Stimulated activated CD4-positive, alpha-beta T cell treated with anti-CD3 and anti-CD28 coated beads, Interleukin-1b, Interleukin-23, amount 100 ng/mL, for 4 hours (primary cell): Measurements from ENCODE around the gene IFNA13.
"Not testable (repeated sequence)": the region's sequence is repeated elsewhere in the genome, so short reads cannot be mapped to it uniquely, and the experiment has no call there.

Experiments used
- DNase-seq, 2 donors: peaks; one replicate each; pipeline ENCODE4 v3.0.0-alpha.2; 2020; ENCODE audit warnings: low read depth in 2 of 2

IFNA13 gene

GRCh38 chr9:21367957-21368356, at the start of gene IFNA13:
Gene IFNA13 (minus strand): TSS chr9:21368057. CDS start chr9:21368010, 47 bp downstream.
- DNase-seq: no peak

- DNase-seq: no peak
These were observed 47.8 kb upstream of the IFNA13 start for GRCh38 chr9:21415493-21416267.

- DNase-seq: no peak
These were observed 46.5 kb upstream of the IFNA13 start for GRCh38 chr9:21414220-21414940.

GRCh38 chr9:21413624-21414023, 45.8 kb upstream of the IFNA13 start:
- DNase-seq: no peak

- no peak for DNase-seq
These were observed 45.3 kb upstream of the IFNA13 start for GRCh38 chr9:21413151-21413550.

- no peak for DNase-seq
These were observed 44.2 kb upstream of the IFNA13 start for GRCh38 chr9:21412107-21412506.

- DNase-seq: no peak
These were observed 41.0 kb upstream of the IFNA13 start, which contains the start of gene IFNA8 for GRCh38 chr9:21408817-21409216. Gene IFNA8 (plus strand): TSS chr9:21409117. CDS start chr9:21409177, 60 bp downstream.

GRCh38 chr9:21404146-21404545, 36.3 kb upstream of the IFNA13 start:
- no peak for DNase-seq

- peak in 1 of 2 donors; percentile 4 for DNase-seq
These were observed 34.8 kb upstream of the IFNA13 start for GRCh38 chr9:21402386-21403251.

GRCh38 chr9:21399956-21400355, 32.1 kb upstream of the IFNA13 start:
- DNase-seq: no peak

- no peak for DNase-seq
These were observed 31.2 kb upstream of the IFNA13 start for GRCh38 chr9:21398955-21399489.

- DNase-seq: peak; percentile 52 to 54
These were observed 28.2 kb upstream of the IFNA13 start for GRCh38 chr9:21395778-21396717.

GRCh38 chr9:21392270-21392669, 24.4 kb upstream of the IFNA13 start:
- DNase-seq: no peak

- no peak for DNase-seq
These were observed 17.3 kb upstream of the IFNA13 start, which contains the start of gene IFNA2 for GRCh38 chr9:21385131-21385670. Gene IFNA2 (minus strand): TSS chr9:21385398. CDS start chr9:21385329, 69 bp downstream.

- DNase-seq: no peak
These were observed 15.8 kb upstream of the IFNA13 start for GRCh38 chr9:21383627-21384026.

- no peak for DNase-seq
These were observed 13.8 kb upstream of the IFNA13 start for GRCh38 chr9:21381448-21382339.

GRCh38 chr9:21371467-21371866, 3.6 kb upstream of the IFNA13 start:
- not testable (repeated sequence) for DNase-seq

- DNase-seq: not testable (repeated sequence)
These were observed 688 bp downstream of the IFNA13 start for GRCh38 chr9:21367169-21367568.

GRCh38 chr9:21362287-21362686, 5.6 kb downstream of the IFNA13 start:
- DNase-seq: no peak
